Fibroblast of skin of right biceps (primary cell): Measurements from ENCODE around the gene CDC42BPB.

Experiments
- DNase-seq: peaks from one replicate; pipeline ENCODE4 v3.0.0-alpha.2; 2013

CDC42BPB gene

GRCh38 chr14:102891111-102891510, 166.2 kb downstream of the CDC42BPB start:
- no peak for DNase-seq

DNA sequence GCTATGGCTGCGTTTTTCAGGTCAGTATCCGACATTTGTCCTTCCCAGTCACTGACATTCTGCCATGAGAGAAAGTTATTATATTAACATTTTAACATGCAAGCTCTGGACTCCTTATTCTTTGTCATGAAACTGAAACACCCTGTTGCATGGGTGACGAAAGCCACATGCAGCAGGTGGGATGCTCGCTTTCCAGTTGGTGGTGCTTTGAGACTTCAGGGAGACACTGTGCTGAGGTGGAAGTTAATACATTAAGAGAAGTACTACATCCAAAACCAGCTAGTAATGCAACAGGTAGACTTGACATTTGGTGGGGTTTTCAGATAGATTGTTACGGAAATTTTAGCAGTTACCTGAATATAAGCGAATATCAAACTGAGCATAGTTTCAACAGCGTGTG, 167.7 kb downstream of the CDC42BPB start:
- DNase-seq: no peak

GRCh38 chr14:102888748-102889147, 168.6 kb downstream of the CDC42BPB start:
- DNase-seq: no peak

DNA sequence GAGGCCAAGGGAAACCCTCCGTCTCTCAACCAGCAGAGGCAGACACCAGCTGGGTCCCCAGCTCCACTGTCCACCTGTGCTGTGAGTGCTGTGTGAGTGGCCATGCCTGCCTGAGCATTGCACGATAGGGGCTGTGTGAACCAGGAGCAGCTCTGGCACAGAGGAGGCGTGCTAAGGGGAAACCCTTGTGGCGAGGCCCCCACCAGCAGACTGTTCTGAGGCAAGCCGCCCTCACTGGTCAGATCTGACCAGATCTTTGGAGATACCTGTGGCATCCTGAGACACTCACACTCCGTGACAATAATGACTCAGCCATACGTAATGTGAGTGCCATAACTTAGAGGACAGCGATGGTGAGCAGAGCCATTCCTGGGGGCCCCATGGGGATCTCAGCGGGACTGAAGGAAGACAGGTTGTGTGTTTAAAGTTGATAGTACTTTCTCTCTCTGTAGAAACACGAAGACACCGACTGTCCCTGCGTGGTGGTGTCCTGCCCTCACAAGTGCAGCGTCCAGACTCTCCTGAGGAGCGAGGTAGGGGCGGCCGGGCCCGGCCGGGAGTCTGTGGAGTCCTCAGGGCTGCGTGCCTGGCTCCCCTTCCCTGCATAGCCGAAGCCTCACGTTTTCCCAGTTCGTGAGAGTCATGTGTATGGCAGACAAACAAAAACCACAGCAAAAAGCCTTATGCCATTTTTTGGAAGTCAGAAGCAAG, 171.5 kb downstream of the CDC42BPB start:
- no peak for DNase-seq

DNA sequence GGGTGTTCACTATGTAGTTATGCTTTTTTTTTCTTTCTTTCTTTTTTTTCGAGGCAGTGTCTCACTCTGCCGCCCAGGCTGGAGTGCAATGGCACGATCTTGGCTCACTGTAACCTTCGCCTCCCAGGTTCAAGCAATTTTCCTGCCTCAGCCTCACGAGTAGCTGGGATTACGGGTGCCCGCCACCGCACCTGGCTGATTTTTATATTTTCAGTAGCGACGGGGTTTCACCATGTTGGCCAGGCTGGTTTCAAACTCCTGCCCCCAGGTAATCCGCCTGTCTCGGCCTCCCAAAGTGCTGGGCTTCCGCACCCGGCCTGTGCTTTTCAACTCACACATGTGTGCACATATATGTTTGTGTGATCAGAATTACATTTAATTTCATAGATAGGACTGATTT, 173.8 kb downstream of the CDC42BPB start:
- DNase-seq: no peak

GRCh38 chr14:102883089-102883541, 174.2 kb downstream of the CDC42BPB start:
- DNase-seq: no peak
